Stimulated activated CD8-positive, alpha-beta memory T cell treated with anti-CD3 and anti-CD28 coated beads, Interleukin-12 subunit alpha, Interleukin-12 subunit beta, amount 100 ng/mL, for 1 hour (primary cell): Measurements from ENCODE around the gene SPP1.
"Not testable (repeated sequence)": the region's sequence is repeated elsewhere in the genome, so short reads cannot be mapped to it uniquely, and the experiment has no call there.

Source experiments
- DNase-seq: peaks from one replicate; pipeline ENCODE4 v3.0.0-alpha.2; 2020; ENCODE audit warnings: low read depth

Gene SPP1

DNA sequence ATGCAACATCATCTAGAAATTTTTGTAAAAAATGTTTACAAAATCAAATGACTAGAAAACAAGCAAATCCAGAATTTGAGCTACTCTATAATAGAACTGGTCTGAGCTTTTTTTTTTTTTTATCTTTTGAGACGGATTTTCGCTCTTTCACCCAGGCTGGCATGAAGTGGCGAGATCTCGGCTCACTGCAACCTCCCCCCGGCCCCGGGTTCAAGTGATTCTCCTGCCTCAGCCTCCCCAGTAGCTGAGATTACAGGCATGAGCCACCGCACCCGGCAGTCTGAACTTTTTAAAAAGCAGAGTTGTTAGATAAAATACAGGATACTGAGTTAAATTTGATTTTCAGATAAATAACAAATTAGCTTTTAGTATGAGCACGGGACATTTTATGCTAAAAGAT lies 11.0 kb downstream of the SPP1 start:
- DNase-seq, result no peak

GRCh38 chr4:87989765-87990164 lies 14.3 kb downstream of the SPP1 start:
- DNase-seq, result no peak

DNA sequence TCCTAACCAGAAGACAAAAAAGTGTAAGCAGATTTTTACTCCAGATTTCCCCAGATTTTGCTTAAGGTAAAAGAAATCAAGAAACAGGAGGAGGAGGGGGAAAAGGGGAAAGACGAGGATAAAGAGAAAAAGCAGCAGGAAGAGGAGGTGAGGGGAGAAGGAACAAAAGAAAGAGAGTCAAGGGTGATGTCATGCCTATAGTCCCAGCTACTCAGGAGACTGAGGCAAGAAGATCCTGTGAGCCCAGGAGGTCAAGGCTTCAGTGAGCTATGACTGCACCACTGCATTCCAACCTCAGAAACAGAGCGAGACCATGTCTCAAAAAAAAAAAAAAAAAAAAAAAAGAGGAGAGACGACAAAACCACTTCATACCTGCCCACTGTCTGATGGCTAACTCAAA lies 19.9 kb downstream of the SPP1 start:
- DNase-seq, result no peak

GRCh38 chr4:87999191-87999691 lies 23.7 kb downstream of the SPP1 start:
- DNase-seq, result not testable (repeated sequence)

- DNase-seq, result no peak
These were observed 26.4 kb downstream of the SPP1 start for GRCh38 chr4:88001871-88002270.

DNA sequence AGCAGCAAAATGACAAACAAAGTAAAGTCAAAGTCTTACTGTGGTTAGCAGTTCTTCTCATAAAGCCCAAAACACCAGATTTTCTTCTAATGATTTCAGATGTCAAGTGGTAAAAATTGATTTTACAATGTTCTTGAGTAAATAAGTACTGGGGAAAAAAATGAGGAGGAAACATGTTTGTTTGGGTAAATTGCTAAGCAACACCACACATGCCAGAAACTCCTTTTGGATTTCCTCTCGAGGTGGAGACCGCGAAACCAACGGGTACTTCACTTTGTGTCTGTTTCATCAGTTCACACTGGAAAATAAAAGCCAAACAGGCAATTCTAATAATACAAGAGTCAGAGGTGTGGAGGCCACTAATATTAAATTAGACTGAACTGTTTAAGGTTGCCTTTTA lies 27.3 kb downstream of the SPP1 start:
- no peak for DNase-seq

GRCh38 chr4:88003261-88003660 lies 27.7 kb downstream of the SPP1 start:
- DNase-seq, result no peak

DNA sequence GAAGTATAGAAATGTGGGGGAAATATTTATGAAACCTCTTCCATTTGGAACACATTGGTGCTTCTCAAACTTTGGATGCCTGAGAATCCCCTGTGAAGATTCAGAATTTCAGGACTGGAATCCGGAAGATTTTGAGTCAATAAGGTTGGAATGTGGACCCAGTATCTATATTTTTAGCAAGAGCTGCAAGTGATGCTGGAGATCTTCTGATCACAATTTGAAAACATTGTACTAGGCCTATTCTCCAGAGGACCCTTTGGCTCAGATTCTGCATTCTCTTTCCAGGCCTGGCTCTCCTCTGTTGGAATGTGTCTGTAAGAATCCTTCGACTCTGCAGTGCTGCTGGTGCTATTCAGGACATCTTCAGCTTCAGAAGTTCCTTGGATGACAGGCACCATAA lies 29.6 kb downstream of the SPP1 start:
- no peak for DNase-seq

GRCh38 chr4:88005946-88006345 lies 30.4 kb downstream of the SPP1 start:
- DNase-seq, result no peak

DNA sequence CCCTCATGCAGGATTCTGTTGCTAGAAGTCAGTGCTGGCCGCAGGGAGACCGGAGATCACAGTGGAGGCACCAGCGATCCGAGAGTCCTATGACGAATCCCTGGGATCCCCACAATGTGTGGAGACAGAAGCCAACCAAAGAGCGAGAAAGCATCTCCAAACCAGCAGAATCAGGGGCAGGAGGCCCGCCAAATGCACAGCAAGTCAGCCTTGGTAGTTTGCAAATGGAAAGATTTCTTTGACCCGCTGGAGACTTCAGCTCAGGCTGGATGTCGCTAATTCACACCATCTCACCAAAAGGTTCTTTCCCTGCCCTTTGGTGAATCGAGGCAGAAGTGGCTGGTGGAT lies 31.4 kb downstream of the SPP1 start:
- no peak for DNase-seq

DNA sequence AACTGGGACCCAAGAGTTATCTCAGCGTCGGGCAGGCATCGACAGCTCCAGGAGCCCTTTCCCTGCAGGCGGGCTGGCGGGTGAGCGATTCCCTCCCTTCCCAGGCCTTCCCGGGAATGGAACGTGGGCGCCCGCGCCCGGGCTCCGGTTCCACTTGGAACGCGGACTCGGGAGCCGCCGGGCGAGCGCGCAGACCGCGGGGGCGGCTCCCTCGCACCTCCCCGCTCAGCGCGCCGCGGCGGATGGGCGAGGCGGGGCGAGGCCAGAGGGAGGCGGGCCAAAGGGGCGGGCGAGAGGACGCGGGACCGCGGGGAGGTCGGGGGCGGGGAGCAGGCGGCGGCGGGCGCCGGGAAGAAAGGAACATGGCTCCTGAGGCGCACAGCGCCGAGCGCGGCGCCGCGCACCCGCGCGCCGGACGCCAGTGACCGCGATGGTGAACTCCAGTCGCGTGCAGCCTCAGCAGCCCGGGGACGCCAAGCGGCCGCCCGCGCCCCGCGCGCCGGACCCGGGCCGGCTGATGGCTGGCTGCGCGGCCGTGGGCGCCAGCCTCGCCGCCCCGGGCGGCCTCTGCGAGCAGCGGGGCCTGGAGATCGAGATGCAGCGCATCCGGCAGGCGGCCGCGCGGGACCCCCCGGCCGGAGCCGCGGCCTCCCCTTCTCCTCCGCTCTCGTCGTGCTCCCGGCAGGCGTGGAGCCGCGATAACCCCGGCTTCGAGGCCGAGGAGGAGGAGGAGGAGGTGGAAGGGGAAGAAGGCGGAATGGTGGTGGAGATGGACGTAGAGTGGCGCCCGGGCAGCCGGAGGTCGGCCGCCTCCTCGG lies 32.0 kb downstream of the SPP1 start, which contains the start of gene PKD2:
Gene PKD2, plus strand, starts transcription at position 332 of the 818 bp plus-strand sequence. Its CDS starts 99 bp downstream, at position 431.
- DNase-seq, result peak; percentile 64

- DNase-seq, result no peak
These were observed 32.7 kb downstream of the SPP1 start for GRCh38 chr4:88008122-88008742.

DNA sequence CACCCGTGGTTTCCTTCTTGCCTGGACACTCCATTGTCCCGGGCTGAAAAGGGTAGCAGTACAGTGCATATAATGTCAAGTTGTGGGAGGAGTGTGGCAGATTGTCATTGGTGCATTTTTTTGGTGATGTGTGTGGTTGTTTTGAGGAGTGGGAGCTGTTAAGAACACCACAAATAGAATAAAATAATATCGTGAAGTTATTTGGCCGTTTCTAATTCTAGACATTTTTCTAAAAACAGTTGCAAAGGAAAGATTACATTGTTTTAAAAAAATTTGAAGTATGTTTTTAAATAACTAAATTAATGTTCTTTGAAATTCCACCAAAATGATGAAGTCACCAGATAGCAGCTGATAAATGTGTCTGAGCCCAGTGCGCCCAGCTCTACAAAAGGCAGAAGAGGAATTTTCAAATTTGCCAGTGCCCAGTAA lies 33.2 kb downstream of the SPP1 start:
- no peak for DNase-seq

DNA sequence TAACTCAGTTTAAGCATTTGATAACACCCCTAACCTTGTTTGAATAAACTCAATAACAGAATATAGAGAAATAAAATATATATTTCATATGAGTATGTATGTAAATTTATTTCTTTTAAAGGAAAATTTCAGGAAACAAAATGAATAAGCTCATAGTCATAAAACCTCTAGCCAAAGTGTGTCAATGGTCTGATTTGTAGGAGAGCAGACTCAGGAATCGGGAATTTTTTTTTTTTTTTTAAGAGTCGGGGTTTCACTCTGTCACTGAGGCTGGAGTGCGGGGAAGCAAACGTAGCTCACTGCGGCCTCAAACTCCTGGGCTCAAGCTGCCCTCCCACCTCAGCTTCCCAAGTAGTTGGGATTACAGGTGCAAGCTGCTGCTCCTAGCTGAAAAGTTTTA lies 34.4 kb downstream of the SPP1 start:
- no peak for DNase-seq

DNA sequence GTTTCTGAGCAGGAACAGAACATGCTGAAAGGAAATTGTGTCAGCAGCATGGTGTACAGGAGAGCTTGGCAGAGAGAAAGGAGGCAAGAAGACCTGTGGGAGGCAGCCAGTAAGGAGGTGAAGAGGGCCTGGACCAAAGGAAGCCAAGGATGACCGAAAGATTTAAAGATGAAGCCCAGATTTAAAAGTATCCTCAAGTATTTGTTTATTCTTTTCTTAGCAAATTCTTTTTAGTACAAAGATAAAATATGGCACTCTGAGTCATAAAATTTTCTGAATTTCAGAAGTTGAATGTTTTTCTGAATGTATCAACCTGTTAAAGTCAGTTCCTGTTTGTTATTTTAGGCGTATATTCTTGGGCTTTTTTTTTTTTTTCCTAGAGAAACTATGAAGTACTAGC lies 35.5 kb downstream of the SPP1 start:
- DNase-seq, result no peak

DNA sequence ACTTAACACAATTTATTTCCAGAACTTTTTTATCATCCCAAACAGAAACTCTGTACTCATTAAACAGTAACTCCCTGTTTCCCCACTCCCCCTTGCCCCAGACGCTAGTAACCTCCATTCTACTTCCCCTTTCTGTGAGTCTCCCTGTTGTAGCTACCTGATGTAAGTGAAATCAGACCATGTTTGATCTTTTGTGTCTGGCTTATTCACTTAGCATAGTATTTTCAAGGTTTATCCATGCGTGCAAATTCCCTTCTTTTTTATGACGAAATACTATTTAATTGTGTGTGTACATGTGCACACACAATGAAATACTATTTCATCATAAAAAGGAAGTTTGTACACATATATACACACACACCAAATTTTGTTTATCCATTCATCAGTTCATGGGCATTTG lies 37.1 kb downstream of the SPP1 start:
- DNase-seq, result no peak

GRCh38 chr4:88014386-88014905 lies 38.9 kb downstream of the SPP1 start:
- no peak for DNase-seq

DNA sequence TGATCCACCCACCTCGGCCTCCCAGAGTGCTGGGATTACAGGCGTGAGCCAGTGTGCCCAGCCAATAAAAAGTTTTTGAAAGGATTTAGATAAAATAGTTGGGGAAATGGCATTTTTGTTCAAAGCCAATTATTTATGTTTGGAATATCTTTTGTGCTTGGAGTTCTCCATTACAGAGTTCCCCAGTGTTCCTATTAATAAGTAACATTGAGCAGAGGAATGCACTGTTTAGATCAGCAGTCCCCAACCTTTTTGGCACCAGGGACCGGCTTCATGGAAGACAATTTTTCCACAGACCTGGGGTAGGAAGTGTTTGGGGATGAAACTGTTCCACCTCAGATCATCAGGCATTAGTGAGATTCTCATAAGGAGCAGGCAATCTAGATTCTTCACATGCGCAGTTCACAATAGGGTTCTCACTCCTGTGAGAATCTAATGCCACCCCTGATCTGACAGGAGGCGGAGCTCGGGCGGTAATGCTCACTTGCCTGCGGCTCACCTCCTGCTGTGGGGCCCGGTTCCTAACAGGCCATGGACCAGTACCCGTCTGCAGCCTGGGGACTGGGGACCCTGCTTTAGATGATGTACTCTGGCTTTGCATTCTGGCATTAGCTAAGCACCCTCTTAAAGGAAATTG lies 40.3 kb downstream of the SPP1 start:
- DNase-seq, result no peak

DNA sequence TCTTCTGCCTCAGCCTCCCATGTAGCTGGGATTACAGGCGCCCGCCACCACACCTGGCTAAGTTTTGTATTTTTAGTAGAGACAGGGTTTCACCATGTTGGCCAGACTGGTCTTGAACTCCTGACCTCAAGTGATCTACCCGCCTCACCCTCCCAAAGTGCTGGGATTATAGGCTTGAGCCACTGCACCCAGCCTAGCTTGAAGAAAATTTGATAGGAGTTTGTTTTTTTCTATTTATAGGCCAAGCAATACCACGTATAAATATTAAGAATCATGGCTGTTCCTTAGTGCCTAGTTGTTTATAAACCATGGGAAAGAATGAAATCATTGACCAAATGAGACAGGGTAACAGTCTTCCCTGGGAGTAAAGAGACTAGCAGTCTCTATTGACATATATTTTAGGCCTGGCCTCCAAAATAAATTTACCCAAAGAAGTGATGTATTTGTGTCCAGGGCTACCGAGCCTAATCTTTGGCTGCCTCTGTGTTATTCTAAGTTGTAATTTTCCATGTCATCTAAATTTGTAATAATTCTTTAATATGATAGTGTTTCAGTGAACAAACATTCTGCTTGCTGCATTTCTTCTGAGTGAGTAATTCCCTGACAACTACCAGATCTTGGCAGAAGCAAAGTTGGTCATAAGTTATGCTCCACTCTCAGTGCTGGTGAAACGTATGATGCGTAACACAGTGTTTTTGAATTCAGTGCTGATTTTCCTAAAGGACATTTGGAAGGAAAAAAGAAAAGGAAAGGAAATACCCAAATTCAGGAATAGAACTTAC lies 42.2 kb downstream of the SPP1 start:
- DNase-seq, result no peak

- DNase-seq, result no peak
These were observed 43.0 kb downstream of the SPP1 start for GRCh38 chr4:88018466-88018865.

DNA sequence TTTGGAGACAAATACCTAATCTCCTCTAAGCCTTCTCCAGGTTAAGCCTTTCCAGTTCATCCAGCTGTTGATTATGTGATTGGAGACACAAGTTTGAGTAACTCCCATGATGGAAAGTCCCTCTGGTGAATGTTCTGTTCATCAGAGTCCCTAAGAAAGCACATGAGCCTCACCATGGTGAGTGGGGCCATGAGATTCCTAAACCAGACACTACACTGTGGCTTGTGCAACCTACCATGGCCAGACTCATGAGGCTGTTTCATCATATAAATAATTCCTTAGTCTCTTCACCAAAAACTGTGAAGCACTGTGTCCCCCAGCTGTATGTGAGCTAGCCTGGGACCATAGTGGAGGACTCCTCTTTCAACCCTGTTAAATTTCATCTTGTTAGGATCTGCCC lies 46.3 kb downstream of the SPP1 start:
- no peak for DNase-seq

DNA sequence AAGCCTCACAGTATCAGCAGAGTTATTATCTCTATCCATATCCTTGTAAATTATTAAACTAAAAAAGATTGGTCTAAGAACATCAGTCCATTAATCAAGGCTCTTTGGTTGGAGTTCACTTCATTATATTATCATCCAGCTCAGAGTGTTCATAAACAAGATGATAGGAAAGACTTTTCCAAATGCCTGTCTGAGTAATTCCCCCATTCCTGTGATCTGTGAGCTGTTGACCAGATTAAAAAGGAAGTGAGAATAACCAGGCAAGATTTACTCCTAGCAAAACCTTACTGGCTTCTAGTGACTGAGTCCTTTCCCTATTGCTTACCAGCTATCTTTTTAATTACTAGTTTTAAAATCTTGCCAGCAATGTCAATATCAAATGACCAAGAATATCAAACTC lies 46.8 kb downstream of the SPP1 start:
- DNase-seq, result no peak
